Central memory CD8-positive, alpha-beta T cell (primary cell): Measurements from ENCODE around the gene RUNX2.

Source experiments
- ATAC-seq: fragments of 150-1000 bp; cut with Tn5 transposase; replicated peaks from 2 replicates; pipeline ENCODE4 v1.10.0; 2022; ENCODE audit warnings: mild to moderate bottlenecking, moderate FRiP score, moderate number of reproducible peaks; ENCODE audit not compliant: poor library complexity, severe bottlenecking; ENCODE audit errors: extremely low read depth
- DNase-seq, 2 donors: peaks; one replicate each; pipeline ENCODE4 v3.0.0; 2021; ENCODE audit warnings: low spot score in 2 of 2
- H3K27ac Mint-ChIP-seq: one replicate; pipeline ENCODE4 v1.8.0; 2022; ENCODE audit warnings: low read depth, mild to moderate bottlenecking, moderate library complexity, mixed read lengths
- H3K27me3 Mint-ChIP-seq: one replicate; pipeline ENCODE4 v1.8.0; 2022; ENCODE audit warnings: mixed read lengths
- H3K36me3 Mint-ChIP-seq: one replicate; pipeline ENCODE4 v1.8.0; 2022; ENCODE audit warnings: mild to moderate bottlenecking, moderate library complexity, mixed read lengths; ENCODE audit not compliant: insufficient read depth
- H3K4me1 Mint-ChIP-seq: one replicate; pipeline ENCODE4 v1.8.0; 2022; ENCODE audit warnings: mixed read lengths
- H3K4me3 Mint-ChIP-seq: one replicate; pipeline ENCODE4 v1.8.0; 2022; ENCODE audit warnings: mild to moderate bottlenecking, moderate library complexity, mixed read lengths
- H3K9me3 Mint-ChIP-seq: one replicate; pipeline ENCODE4 v1.8.0; 2022; ENCODE audit warnings: mixed read lengths

RUNX2 gene

GRCh38 chr6:45562171-45562570, 234.0 kb downstream of the RUNX2 start:
- ATAC-seq (no peak), DNase-seq (no peak)
- H3K9me3 Mint-ChIP-seq, result no peaks in the 10 kb centered on the region
- no peak overlapping the region for H3K4me3 Mint-ChIP-seq
- H3K27ac Mint-ChIP-seq, result no peak overlapping the region
- no peaks in the 10 kb centered on the region for H3K36me3 Mint-ChIP-seq
- H3K27me3 Mint-ChIP-seq, result no peaks in the 10 kb centered on the region
- peaks cover 8% of the 10 kb centered on the region for H3K4me1 Mint-ChIP-seq

- no peak overlapping the region for H3K4me3 Mint-ChIP-seq
- no peaks in the 10 kb centered on the region for H3K9me3 Mint-ChIP-seq
- DNase-seq, result no peak
- no peak overlapping the region for H3K27ac Mint-ChIP-seq
- no peaks in the 10 kb centered on the region for H3K27me3 Mint-ChIP-seq
- H3K4me1 Mint-ChIP-seq, result peaks cover 8% of the 10 kb centered on the region
- no peaks in the 10 kb centered on the region for H3K36me3 Mint-ChIP-seq
- ATAC-seq, result no peak
These were observed 234.9 kb downstream of the RUNX2 start for GRCh38 chr6:45563041-45563440.

- Mint-ChIP-seq H3K4me3 (no peak overlapping the region), H3K9me3 (no peaks in the 10 kb centered on the region), H3K27ac (no peak overlapping the region), H3K36me3 (no peaks in the 10 kb centered on the region), H3K4me1 (peaks cover 8% of the 10 kb centered on the region), H3K27me3 (no peaks in the 10 kb centered on the region)
- ATAC-seq (no peak), DNase-seq (no peak)
These were observed 235.7 kb downstream of the RUNX2 start for GRCh38 chr6:45563844-45564243.

- no peak for DNase-seq
These were observed 238.8 kb downstream of the RUNX2 start for GRCh38 chr6:45566882-45567281.

GRCh38 chr6:45567879-45568278, 239.7 kb downstream of the RUNX2 start:
- Mint-ChIP-seq H3K4me1 (peaks cover 12% of the 10 kb centered on the region), H3K4me3 (no peak overlapping the region), H3K36me3 (peaks cover under 1% of the 10 kb centered on the region), H3K27me3 (no peaks in the 10 kb centered on the region), H3K9me3 (no peaks in the 10 kb centered on the region), H3K27ac (no peak overlapping the region)
- no peak for DNase-seq
- ATAC-seq, result no peak

More at GRCh38 chr6:45566882-45567281, 238.8 kb downstream of the RUNX2 start:
- ATAC-seq, result no peak
- H3K4me1 Mint-ChIP-seq, result peaks cover 6% of the 10 kb centered on the region
- no peaks in the 10 kb centered on the region for H3K36me3 Mint-ChIP-seq
- no peak overlapping the region for H3K27ac Mint-ChIP-seq
- H3K4me3 Mint-ChIP-seq, result no peak overlapping the region
- H3K27me3 Mint-ChIP-seq, result no peaks in the 10 kb centered on the region
- no peaks in the 10 kb centered on the region for H3K9me3 Mint-ChIP-seq

GRCh38 chr6:45568626-45569025, 240.5 kb downstream of the RUNX2 start:
- Mint-ChIP-seq H3K27ac (no peak overlapping the region), H3K36me3 (peaks cover 2% of the 10 kb centered on the region), H3K4me1 (peaks cover 20% of the 10 kb centered on the region), H3K27me3 (no peaks in the 10 kb centered on the region), H3K9me3 (no peaks in the 10 kb centered on the region), H3K4me3 (no peak overlapping the region)
- no peak for ATAC-seq
- DNase-seq, result no peak

- no peaks in the 10 kb centered on the region for H3K9me3 Mint-ChIP-seq
- no peaks in the 10 kb centered on the region for H3K27me3 Mint-ChIP-seq
- DNase-seq, result no peak
- H3K36me3 Mint-ChIP-seq, result peaks cover 2% of the 10 kb centered on the region
- H3K27ac Mint-ChIP-seq, result no peak overlapping the region
- no peak overlapping the region for H3K4me3 Mint-ChIP-seq
- no peak for ATAC-seq
- H3K4me1 Mint-ChIP-seq, result peaks cover 25% of the 10 kb centered on the region
These were observed 241.2 kb downstream of the RUNX2 start for GRCh38 chr6:45569210-45569945.

- no peak for ATAC-seq
These were observed 243.0 kb downstream of the RUNX2 start for GRCh38 chr6:45571159-45571558.

GRCh38 chr6:45572833-45573232, 244.7 kb downstream of the RUNX2 start:
- ATAC-seq, result no peak
- peak overlapping the region; percentile 83 for H3K27ac Mint-ChIP-seq

More at GRCh38 chr6:45571159-45571558, 243.0 kb downstream of the RUNX2 start:
- no peak overlapping the region for H3K4me3 Mint-ChIP-seq
- H3K9me3 Mint-ChIP-seq, result no peaks in the 10 kb centered on the region
- peaks cover 2% of the 10 kb centered on the region for H3K36me3 Mint-ChIP-seq
- H3K4me1 Mint-ChIP-seq, result peaks cover 25% of the 10 kb centered on the region
- no peak for DNase-seq
- no peak overlapping the region for H3K27ac Mint-ChIP-seq
- no peaks in the 10 kb centered on the region for H3K27me3 Mint-ChIP-seq

GRCh38 chr6:45574014-45574461, 245.9 kb downstream of the RUNX2 start:
- H3K4me1 Mint-ChIP-seq, result peaks cover 25% of the 10 kb centered on the region
- no peak overlapping the region for H3K27ac Mint-ChIP-seq
- no peaks in the 10 kb centered on the region for H3K27me3 Mint-ChIP-seq
- H3K9me3 Mint-ChIP-seq, result no peaks in the 10 kb centered on the region
- H3K36me3 Mint-ChIP-seq, result peaks cover 2% of the 10 kb centered on the region
- DNase-seq (no peak), ATAC-seq (no peak)
- no peak overlapping the region for H3K4me3 Mint-ChIP-seq

More at GRCh38 chr6:45572833-45573232, 244.7 kb downstream of the RUNX2 start:
- Mint-ChIP-seq H3K4me3 (peak overlapping the region; percentile 26), H3K36me3 (peaks cover 2% of the 10 kb centered on the region), H3K4me1 (peaks cover 25% of the 10 kb centered on the region), H3K27me3 (no peaks in the 10 kb centered on the region), H3K9me3 (no peaks in the 10 kb centered on the region)
- DNase-seq, result no peak

- ATAC-seq (no peak), DNase-seq (no peak)
- Mint-ChIP-seq H3K4me3 (no peak overlapping the region), H3K27me3 (no peaks in the 10 kb centered on the region), H3K9me3 (no peaks in the 10 kb centered on the region), H3K4me1 (peaks cover 25% of the 10 kb centered on the region), H3K27ac (no peak overlapping the region), H3K36me3 (peaks cover 2% of the 10 kb centered on the region)
These were observed 246.8 kb downstream of the RUNX2 start for GRCh38 chr6:45574885-45575284.

GRCh38 chr6:45576648-45577624, 248.8 kb downstream of the RUNX2 start:
- H3K4me1 Mint-ChIP-seq, result peaks cover 19% of the 10 kb centered on the region

More at GRCh38 chr6:45576648-45577624, 248.8 kb downstream of the RUNX2 start:
- DNase-seq (no peak), ATAC-seq (no peak)
- Mint-ChIP-seq H3K27ac (no peak overlapping the region), H3K4me3 (no peak overlapping the region), H3K9me3 (no peaks in the 10 kb centered on the region), H3K27me3 (no peaks in the 10 kb centered on the region), H3K36me3 (peaks cover 2% of the 10 kb centered on the region)
